ENCODE measurements around the gene CBFA2T2.
"Not testable (repeated sequence)": the region's sequence is repeated elsewhere in the genome, so short reads cannot be mapped to it uniquely, and the experiment has no call there.

Gene CBFA2T2

DNA sequence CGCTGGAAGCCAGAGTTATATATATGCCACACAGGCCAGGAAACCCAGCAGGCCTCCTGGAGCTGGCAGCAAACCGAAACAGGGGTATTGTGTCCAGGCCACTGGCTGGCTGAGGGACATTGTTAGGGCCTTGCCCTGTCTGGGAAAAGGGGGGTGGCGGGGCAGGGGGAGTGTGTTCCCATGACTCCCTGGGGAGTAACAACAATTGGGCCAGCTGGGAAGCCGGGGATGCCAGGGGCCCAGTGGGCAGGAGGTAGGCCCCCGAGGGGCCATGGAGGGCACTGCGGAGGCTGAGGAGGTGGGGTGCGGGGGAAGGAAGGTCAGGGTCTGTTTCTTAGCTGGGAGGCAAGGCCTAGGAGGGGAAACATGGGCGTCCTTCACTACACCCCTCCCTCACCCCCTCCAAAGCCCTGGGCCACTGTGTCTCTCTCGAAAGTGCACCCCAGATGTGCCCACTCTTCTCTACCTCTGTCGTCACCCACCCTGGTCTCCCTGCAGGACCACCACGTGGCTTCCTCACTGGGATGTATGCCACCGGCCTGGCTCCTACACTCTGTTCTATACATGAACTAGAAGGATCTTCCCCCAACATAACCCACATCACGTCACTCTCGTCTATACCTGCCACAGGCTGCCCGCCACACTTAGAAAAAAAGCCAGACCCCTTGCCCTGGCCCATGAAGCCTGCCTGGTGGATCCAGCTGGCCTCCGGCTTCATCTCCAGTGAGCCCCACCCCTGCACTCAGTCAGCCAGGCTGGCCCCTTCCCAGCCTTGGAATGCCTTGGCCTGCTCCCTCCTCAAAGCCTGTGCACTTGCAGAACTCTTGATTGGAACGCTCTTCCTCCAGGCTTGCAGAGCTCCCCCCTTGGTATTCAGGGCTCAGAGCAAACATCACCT lies 204.1 kb downstream of the CBFA2T2 start:
- H3K79me2 ChIP-seq, result no peaks in the 10 kb centered on the region
- no peak overlapping the region for H3K9ac ChIP-seq
- H3K4me3 ChIP-seq (ENCODE audit: low read depth, low read length), result no peak overlapping the region
- no peak overlapping the region for H3K4me2 ChIP-seq (ENCODE audit: low read length)
- no peak overlapping the region for H3K27ac ChIP-seq
- H3K4me1 ChIP-seq, result no peaks in the 10 kb centered on the region
- no peaks in the 10 kb centered on the region for H3K36me3 ChIP-seq (ENCODE audit: control insufficient read depth, insufficient read depth, low read length)
- H3K27me3 ChIP-seq (ENCODE audit: control insufficient read depth, insufficient read depth, low read length), result no peaks in the 10 kb centered on the region
- H2AFZ ChIP-seq, result no peak overlapping the region
- no peaks in the 10 kb centered on the region for H3K9me3 ChIP-seq (ENCODE audit: control insufficient read depth, low read length)
- TF ChIP-seq, protein P1, sequence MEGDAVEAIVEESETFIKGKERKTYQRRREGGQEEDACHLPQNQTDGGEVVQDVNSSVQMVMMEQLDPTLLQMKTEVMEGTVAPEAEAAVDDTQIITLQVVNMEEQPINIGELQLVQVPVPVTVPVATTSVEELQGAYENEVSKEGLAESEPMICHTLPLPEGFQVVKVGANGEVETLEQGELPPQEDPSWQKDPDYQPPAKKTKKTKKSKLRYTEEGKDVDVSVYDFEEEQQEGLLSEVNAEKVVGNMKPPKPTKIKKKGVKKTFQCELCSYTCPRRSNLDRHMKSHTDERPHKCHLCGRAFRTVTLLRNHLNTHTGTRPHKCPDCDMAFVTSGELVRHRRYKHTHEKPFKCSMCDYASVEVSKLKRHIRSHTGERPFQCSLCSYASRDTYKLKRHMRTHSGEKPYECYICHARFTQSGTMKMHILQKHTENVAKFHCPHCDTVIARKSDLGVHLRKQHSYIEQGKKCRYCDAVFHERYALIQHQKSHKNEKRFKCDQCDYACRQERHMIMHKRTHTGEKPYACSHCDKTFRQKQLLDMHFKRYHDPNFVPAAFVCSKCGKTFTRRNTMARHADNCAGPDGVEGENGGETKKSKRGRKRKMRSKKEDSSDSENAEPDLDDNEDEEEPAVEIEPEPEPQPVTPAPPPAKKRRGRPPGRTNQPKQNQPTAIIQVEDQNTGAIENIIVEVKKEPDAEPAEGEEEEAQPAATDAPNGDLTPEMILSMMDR (IDR thresholded peaks at IDR 0.05), result no peak

DNA sequence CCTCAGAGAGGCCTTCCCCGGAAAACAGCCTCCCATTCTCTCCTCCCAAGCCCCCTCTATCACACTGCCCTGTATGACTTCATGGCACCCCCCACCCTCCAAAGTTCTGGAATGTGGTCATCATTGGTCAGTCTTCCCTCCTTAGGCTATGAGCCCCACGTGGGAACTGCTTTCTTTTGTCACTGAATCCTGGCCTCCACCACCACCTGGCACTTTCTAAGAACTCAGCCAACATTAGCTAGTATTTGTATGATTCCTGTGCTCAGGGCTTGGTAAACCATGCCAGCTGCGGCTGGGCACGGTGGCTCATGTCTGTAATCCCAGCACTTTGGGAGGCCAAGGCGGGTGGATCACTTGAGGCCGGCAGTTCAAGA lies 204.7 kb downstream of the CBFA2T2 start:
- no peak overlapping the region for H2AFZ ChIP-seq
- no peaks in the 10 kb centered on the region for H3K27me3 ChIP-seq (ENCODE audit: control insufficient read depth, insufficient read depth, low read length)
- TF ChIP-seq, protein P1 (IDR thresholded peaks at IDR 0.05), result no peak
- no peak overlapping the region for H3K27ac ChIP-seq
- H3K79me2 ChIP-seq, result no peaks in the 10 kb centered on the region
- no peak overlapping the region for H3K4me3 ChIP-seq (ENCODE audit: low read depth, low read length)
- H3K4me2 ChIP-seq (ENCODE audit: low read length), result no peak overlapping the region
- no peak overlapping the region for H3K9ac ChIP-seq
- no peaks in the 10 kb centered on the region for H3K36me3 ChIP-seq (ENCODE audit: control insufficient read depth, insufficient read depth, low read length)
- no peaks in the 10 kb centered on the region for H3K9me3 ChIP-seq (ENCODE audit: control insufficient read depth, low read length)
- no peaks in the 10 kb centered on the region for H3K4me1 ChIP-seq

DNA sequence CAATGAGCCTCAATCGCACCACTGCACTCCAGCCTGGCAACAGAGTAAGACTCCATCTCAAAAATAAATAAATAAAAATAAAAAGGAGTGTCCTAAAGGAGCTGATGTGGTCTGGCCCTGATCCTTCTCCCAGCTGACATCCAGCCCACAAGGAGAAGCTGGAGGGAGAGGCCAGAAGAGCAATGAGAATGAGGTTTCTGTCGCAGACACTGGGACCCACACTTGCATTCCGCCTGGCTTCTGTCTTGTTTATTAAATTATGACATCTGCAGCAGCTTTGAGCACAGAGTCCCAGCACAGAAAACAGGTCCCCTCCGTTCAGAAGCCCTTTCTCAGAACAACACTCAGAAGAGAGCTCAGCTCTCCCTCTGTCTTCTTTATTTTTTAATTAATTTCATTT lies 206.6 kb downstream of the CBFA2T2 start:
- no peak overlapping the region for H3K4me2 ChIP-seq (ENCODE audit: low read length)
- H3K4me3 ChIP-seq (ENCODE audit: low read depth, low read length), result no peak overlapping the region
- H3K27ac ChIP-seq, result no peak overlapping the region
- TF ChIP-seq, protein P1 (IDR thresholded peaks at IDR 0.05), result no peak
- H3K27me3 ChIP-seq (ENCODE audit: control insufficient read depth, insufficient read depth, low read length), result no peaks in the 10 kb centered on the region
- H3K9ac ChIP-seq, result no peak overlapping the region
- H3K9me3 ChIP-seq (ENCODE audit: control insufficient read depth, low read length), result no peaks in the 10 kb centered on the region
- H3K4me1 ChIP-seq, result no peaks in the 10 kb centered on the region
- H2AFZ ChIP-seq, result no peak overlapping the region
- no peaks in the 10 kb centered on the region for H3K79me2 ChIP-seq
- no peaks in the 10 kb centered on the region for H3K36me3 ChIP-seq (ENCODE audit: control insufficient read depth, insufficient read depth, low read length)

DNA sequence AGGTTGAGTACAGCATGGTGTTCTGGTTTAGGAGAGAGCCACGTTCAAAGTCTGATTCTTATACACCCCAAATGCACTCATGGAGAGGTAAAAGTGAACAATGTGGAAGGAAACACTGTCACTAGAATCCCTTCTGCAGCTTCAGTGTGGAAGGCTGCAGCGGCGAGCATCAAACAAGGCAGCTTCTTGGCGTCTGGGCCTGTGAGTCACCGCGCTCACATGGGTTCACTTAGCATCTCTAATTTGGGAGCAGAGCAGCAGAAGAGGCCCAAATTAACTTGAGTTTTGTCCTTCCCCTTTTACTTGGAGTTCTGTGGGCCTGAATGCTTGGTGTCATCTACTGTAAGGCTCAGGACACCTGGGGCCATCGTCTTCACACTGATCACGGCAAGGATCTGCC lies 207.2 kb downstream of the CBFA2T2 start:
- H3K36me3 ChIP-seq (ENCODE audit: control insufficient read depth, insufficient read depth, low read length), result no peaks in the 10 kb centered on the region
- no peaks in the 10 kb centered on the region for H3K4me1 ChIP-seq
- H3K27ac ChIP-seq, result no peak overlapping the region
- no peak overlapping the region for H2AFZ ChIP-seq
- H3K4me3 ChIP-seq (ENCODE audit: low read depth, low read length), result no peak overlapping the region
- TF ChIP-seq, protein P1 (IDR thresholded peaks at IDR 0.05), result no peak
- no peaks in the 10 kb centered on the region for H3K9me3 ChIP-seq (ENCODE audit: control insufficient read depth, low read length)
- no peak overlapping the region for H3K9ac ChIP-seq
- no peaks in the 10 kb centered on the region for H3K27me3 ChIP-seq (ENCODE audit: control insufficient read depth, insufficient read depth, low read length)
- no peak overlapping the region for H3K4me2 ChIP-seq (ENCODE audit: low read length)
- no peaks in the 10 kb centered on the region for H3K79me2 ChIP-seq

DNA sequence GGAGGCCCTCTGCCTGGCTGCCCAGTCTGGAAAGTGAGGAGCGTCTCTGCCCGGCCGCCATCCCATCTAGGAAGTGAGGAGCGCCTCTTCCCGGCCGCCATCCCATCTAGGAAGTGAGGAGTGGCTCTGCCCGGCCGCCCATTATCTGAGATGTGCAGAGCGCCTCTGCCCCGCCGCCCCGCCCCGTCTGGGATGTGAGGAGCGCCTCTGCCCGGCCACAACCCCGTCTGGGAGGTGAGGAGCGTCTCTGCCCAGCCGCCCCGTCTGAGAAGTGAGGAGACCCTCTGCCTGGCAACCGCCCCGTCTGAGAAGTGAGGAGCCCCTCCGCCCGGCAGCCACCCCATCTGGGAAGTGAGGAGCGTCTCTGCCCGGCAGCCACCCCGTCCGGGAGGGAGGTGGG lies 209.1 kb downstream of the CBFA2T2 start:
- H3K36me3 ChIP-seq (ENCODE audit: control insufficient read depth, insufficient read depth, low read length); H3K4me1 ChIP-seq; H3K27me3 ChIP-seq (ENCODE audit: control insufficient read depth, insufficient read depth, low read length); H3K79me2 ChIP-seq; H3K9me3 ChIP-seq (ENCODE audit: control insufficient read depth, low read length); H3K27ac ChIP-seq; H2AFZ ChIP-seq; H3K4me3 ChIP-seq (ENCODE audit: low read depth, low read length); H3K9ac ChIP-seq; H3K4me2 ChIP-seq (ENCODE audit: low read length): not testable (repeated sequence)

Measured in parathyroid adenoma (tissue), 2 donors.